ENCODE data around the gene PLXNC1.

DNA sequence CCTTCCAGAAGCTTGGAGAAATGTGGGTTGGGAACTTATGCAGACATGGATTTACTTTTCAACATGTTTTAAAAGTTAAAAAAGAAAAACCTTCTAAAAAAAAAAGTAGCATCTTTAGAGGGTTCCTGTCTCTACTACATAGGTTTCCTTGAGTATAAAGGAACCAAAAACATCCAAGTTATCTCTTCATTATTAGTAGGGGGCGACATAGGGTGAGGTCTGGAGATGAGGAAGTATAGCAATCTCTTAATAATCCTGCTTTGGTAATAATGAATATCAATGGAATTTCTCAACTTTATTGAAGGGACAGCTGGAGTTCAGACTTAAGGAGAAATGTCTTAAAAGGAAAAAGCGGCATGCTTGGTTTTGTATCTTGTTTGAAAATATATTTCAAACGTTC is 6.5 kb upstream of the PLXNC1 start:
- no peak for TF ChIP-seq CTCF (conservative IDR thresholded peaks at IDR 0.05 in 1 of 2, IDR thresholded peaks at IDR 0.05 in 1 of 2; ENCODE audit: extremely low read depth in 1 of 2, insufficient read depth in 1 of 2, low read depth in 1 of 2, low read length in 2 of 2)
- TF ChIP-seq EZH2 (IDR thresholded peaks at IDR 0.05; ENCODE audit: borderline replicate concordance, low read length), result no peak

Measured in mammary epithelial cell (primary cell).